ENCODE data around the gene PSMB7. TPM values are rescaled to one million over a fixed set of nuclear protein-coding genes. Genes with fewer than 3 reads are reported as not detected.

The PSMB7 gene
- polyA plus RNA-seq, 1 of the 3 experiments (the other 2 are of a cell fraction): 357 TPM

- ChIA-PET POLR2A (no interaction called here), CTCF (interaction anchor here (0.8 to 3.4 kb wide), 2 partner anchors 9 kb away, joined by 3 to 13 read pairs; no protein-coding TSS in a partner anchor)
- TF ChIP-seq SIN3A (IDR thresholded peaks at IDR 0.05; ENCODE audit: borderline replicate concordance, low read depth, low read length): no peak
- TF ChIP-seq CTCF (IDR thresholded peaks at IDR 0.05): peak; percentile 17; the same call in 1 of the 2 replicates
- TF ChIP-seq MXI1 (IDR thresholded peaks at IDR 0.05; ENCODE audit: low read depth, low read length): no peak
- no peak for TF ChIP-seq RXRA (IDR thresholded peaks at IDR 0.05; ENCODE audit: borderline replicate concordance, low read depth)
- peaks cover 6% of the 10 kb centered on the region for H3F3A ChIP-seq (replicated peaks; ENCODE audit: insufficient read depth)
- no peak overlapping the region for H3K27ac ChIP-seq (ENCODE audit: low read depth in 2 of 2, low read length in 1 of 2)
- peaks cover 0 to 16% of the 10 kb centered on the region in 2 experiments; a peak in 2 of 4 replicates for H3K4me1 ChIP-seq (ENCODE audit: control insufficient read depth in 1 of 2, insufficient read depth in 2 of 2, low read depth in 1 of 2, low read length in 1 of 2)
- peaks cover 63% of the 10 kb centered on the region for H3K79me2 ChIP-seq (ENCODE audit: insufficient read depth)
- peaks cover 12 to 14% of the 10 kb centered on the region in 2 experiments for H3K36me3 ChIP-seq (replicated peaks in 1 of 2; ENCODE audit: control insufficient read depth in 1 of 2, insufficient read depth in 2 of 2, low read length in 1 of 2)
- DNase-seq: no peak
- no peaks in the 10 kb centered on the region for H3K9me3 ChIP-seq
- H2AFZ ChIP-seq (ENCODE audit: low read depth): no peak overlapping the region
- H3K27me3 ChIP-seq (ENCODE audit: insufficient read depth): no peaks in the 10 kb centered on the region
- 100% methylated on average over 3 of the region's 5 CpGs for WGBS (ENCODE audit: low lambda C conversion rate)
- no peaks in the 10 kb centered on the region for H4K20me1 ChIP-seq (ENCODE audit: insufficient read depth)
- no peak overlapping the region for H3K9ac ChIP-seq
- no peak overlapping the region for H3K4me2 ChIP-seq
- no peak overlapping the region for H3K4me3 ChIP-seq (ENCODE audit: low read depth in 2 of 2, low read length in 1 of 2)
- H3K9me2 ChIP-seq: no peaks in the 10 kb centered on the region
Observed at GRCh38 chr9:124311283-124311682, 104.0 kb downstream of the PSMB7 start.

DNA sequence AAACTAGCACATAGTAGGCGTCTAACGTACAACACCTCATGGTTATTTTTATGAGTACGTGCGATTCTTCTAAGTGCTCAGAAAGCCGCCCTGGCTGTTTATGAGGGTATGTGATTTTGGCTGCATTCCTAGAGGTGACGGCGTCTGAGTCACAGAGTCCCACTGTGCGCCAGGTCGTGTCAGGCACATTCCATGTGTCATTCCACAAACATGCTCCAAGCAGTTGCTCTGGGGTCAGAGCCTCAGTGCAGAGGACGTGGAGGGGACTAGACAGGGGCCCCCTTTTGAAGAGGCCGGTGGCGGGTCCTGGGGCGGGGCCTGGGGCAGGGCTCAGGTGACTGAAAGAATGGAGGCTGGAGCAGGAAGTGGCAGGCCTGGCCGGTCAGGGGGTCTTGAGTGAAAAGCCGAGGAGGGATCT, 105.6 kb downstream of the PSMB7 start:
- peaks cover 0 to 23% of the 10 kb centered on the region in 2 experiments; a peak in 2 of 4 replicates for H3K4me1 ChIP-seq (ENCODE audit: control insufficient read depth in 1 of 2, insufficient read depth in 2 of 2, low read depth in 1 of 2, low read length in 1 of 2)
- peak overlapping the region; percentile 30 for H3K9ac ChIP-seq
- no peak overlapping the region for H2AFZ ChIP-seq (ENCODE audit: low read depth)
- no peaks in the 10 kb centered on the region for H3K9me3 ChIP-seq
- no peak overlapping the region for H3K4me3 ChIP-seq (ENCODE audit: low read depth in 2 of 2, low read length in 1 of 2)
- 0 out of 2 replicates have a peak overlapping the region, but pooled peaks have one; percentile 29 for H3K4me2 ChIP-seq
- H3K27me3 ChIP-seq (ENCODE audit: insufficient read depth): no peaks in the 10 kb centered on the region
- peaks cover 22% of the 10 kb centered on the region for H3F3A ChIP-seq (replicated peaks; ENCODE audit: insufficient read depth)
- POLR2A ChIA-PET: no interaction called here
- DNase-seq: no peak
- TF ChIP-seq, protein P1, sequence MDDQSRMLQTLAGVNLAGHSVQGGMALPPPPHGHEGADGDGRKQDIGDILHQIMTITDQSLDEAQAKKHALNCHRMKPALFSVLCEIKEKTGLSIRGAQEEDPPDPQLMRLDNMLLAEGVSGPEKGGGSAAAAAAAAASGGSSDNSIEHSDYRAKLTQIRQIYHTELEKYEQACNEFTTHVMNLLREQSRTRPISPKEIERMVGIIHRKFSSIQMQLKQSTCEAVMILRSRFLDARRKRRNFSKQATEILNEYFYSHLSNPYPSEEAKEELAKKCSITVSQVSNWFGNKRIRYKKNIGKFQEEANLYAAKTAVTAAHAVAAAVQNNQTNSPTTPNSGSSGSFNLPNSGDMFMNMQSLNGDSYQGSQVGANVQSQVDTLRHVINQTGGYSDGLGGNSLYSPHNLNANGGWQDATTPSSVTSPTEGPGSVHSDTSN (IDR thresholded peaks at IDR 0.05): peak; percentile 66
- TF ChIP-seq RAD21 (IDR thresholded peaks at IDR 0.05; ENCODE audit: low read length): no peak
- TF ChIP-seq JUND (IDR thresholded peaks at IDR 0.05): peak; percentile 95
- no peak for TF ChIP-seq YY1 (IDR thresholded peaks at IDR 0.05; ENCODE audit: low read depth)
- TF ChIP-seq MEF2A (IDR thresholded peaks at IDR 0.05; ENCODE audit: borderline replicate concordance, low read depth): peak; percentile 18; the same call in 1 of the 2 replicates
- TF ChIP-seq MAX (IDR thresholded peaks at IDR 0.05; ENCODE audit: low read depth): peak; percentile 71; the same call in 1 of the 2 replicates
- TF ChIP-seq, protein P2, sequence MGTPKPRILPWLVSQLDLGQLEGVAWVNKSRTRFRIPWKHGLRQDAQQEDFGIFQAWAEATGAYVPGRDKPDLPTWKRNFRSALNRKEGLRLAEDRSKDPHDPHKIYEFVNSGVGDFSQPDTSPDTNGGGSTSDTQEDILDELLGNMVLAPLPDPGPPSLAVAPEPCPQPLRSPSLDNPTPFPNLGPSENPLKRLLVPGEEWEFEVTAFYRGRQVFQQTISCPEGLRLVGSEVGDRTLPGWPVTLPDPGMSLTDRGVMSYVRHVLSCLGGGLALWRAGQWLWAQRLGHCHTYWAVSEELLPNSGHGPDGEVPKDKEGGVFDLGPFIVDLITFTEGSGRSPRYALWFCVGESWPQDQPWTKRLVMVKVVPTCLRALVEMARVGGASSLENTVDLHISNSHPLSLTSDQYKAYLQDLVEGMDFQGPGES (IDR thresholded peaks at IDR 0.05; ENCODE audit: low read depth, low read length): no peak
- peak; percentile 96 for TF ChIP-seq RXRA (IDR thresholded peaks at IDR 0.05; ENCODE audit: borderline replicate concordance, low read depth)
- no peak for TF ChIP-seq TAF1 (IDR thresholded peaks at IDR 0.05; ENCODE audit: borderline replicate concordance, low read depth, low read length)
- peak; percentile 43; the same call in 1 of the 2 replicates for TF ChIP-seq POLR2AphosphoS5 (IDR thresholded peaks at IDR 0.05; ENCODE audit: low read depth, low read length)
- peak; percentile 97 for TF ChIP-seq FOSL2 (IDR thresholded peaks at IDR 0.05; ENCODE audit: borderline replicate concordance, low read depth)
- TF ChIP-seq ZBTB33 (IDR thresholded peaks at IDR 0.05; ENCODE audit: borderline replicate concordance, low read depth): peak; percentile 69; the same call in 1 of the 2 replicates
- TF ChIP-seq TEAD4 (IDR thresholded peaks at IDR 0.05; ENCODE audit: borderline replicate concordance, insufficient read depth): peak; percentile 93
- peak in 1 of 2 experiments; percentile 83; a peak in 2 of 4 replicates for TF ChIP-seq EP300 (IDR thresholded peaks at IDR 0.05; ENCODE audit: borderline replicate concordance in 1 of 2, low read depth in 1 of 2, low read length in 1 of 2)
- peak; percentile 89 for TF ChIP-seq TCF12 (IDR thresholded peaks at IDR 0.05)
- peak; percentile 98 for TF ChIP-seq NFIC (IDR thresholded peaks at IDR 0.05; ENCODE audit: borderline replicate concordance)
- peaks cover 59% of the 10 kb centered on the region for H3K79me2 ChIP-seq (ENCODE audit: insufficient read depth)
- 27% methylated on average over 13 of the region's 15 CpGs for WGBS (ENCODE audit: low lambda C conversion rate)
- no peaks in the 10 kb centered on the region for H3K9me2 ChIP-seq
- peak overlapping the region in 1 of 2 experiments; percentile 61; a peak in 2 of 4 replicates for H3K27ac ChIP-seq (ENCODE audit: low read depth in 2 of 2, low read length in 1 of 2)
- H4K20me1 ChIP-seq (ENCODE audit: insufficient read depth): no peaks in the 10 kb centered on the region
- CTCF ChIA-PET: interaction anchor here (1.3 to 3.4 kb wide), 2 partner anchors 10 to 183 kb away, joined by 3 to 13 read pairs; no protein-coding TSS in a partner anchor
- peaks cover 4 to 8% of the 10 kb centered on the region in 2 experiments for H3K36me3 ChIP-seq (replicated peaks in 1 of 2; ENCODE audit: control insufficient read depth in 1 of 2, insufficient read depth in 2 of 2, low read length in 1 of 2)
